Kidney glomerular epithelial cell (primary cell): Measurements from ENCODE around the gene MED8.

ENCODE experiments used
- DNase-seq: peaks from one replicate; lab custom pipeline; 2025; lab: John Stamatoyannopoulos, UW

The MED8 gene

GRCh38 chr1:43358746-43359693 is 30.6 kb downstream of the MED8 start, which contains the start of gene CDC20:
Gene CDC20, plus strand, starts transcription at chr1:43358981. Its CDS starts 235 bp downstream, at chr1:43359216.
- peak; percentile 97 for DNase-seq

- DNase-seq: peak; percentile 47
These were observed 31.4 kb downstream of the MED8 start for GRCh38 chr1:43358121-43358745.

GRCh38 chr1:43357251-43357650 is 32.3 kb downstream of the MED8 start:
- no peak for DNase-seq

- no peak for DNase-seq
These were observed 34.7 kb downstream of the MED8 start for GRCh38 chr1:43354936-43355335.

GRCh38 chr1:43354471-43354870 is 35.1 kb downstream of the MED8 start:
- no peak for DNase-seq

GRCh38 chr1:43352881-43353280 is 36.7 kb downstream of the MED8 start:
- DNase-seq: no peak

- DNase-seq: no peak
These were observed 37.3 kb downstream of the MED8 start for GRCh38 chr1:43352351-43352705.

GRCh38 chr1:43351421-43352350 is 37.9 kb downstream of the MED8 start:
- no peak for DNase-seq

- DNase-seq: no peak
These were observed 38.6 kb downstream of the MED8 start for GRCh38 chr1:43350976-43351375.

- peak; percentile 31 for DNase-seq
These were observed 39.9 kb downstream of the MED8 start for GRCh38 chr1:43349594-43350306.

- peak; percentile 63 for DNase-seq
These were observed 40.6 kb downstream of the MED8 start for GRCh38 chr1:43348809-43349593.

GRCh38 chr1:43348343-43348808 is 41.2 kb downstream of the MED8 start:
- DNase-seq: no peak

GRCh38 chr1:43346636-43347035 is 43.0 kb downstream of the MED8 start:
- no peak for DNase-seq

GRCh38 chr1:43345120-43345519 is 44.5 kb downstream of the MED8 start:
- no peak for DNase-seq

- no peak for DNase-seq
These were observed 45.2 kb downstream of the MED8 start for GRCh38 chr1:43344267-43344850.

GRCh38 chr1:43340559-43340958 is 49.0 kb downstream of the MED8 start:
- no peak for DNase-seq

GRCh38 chr1:43339584-43340232 is 49.9 kb downstream of the MED8 start:
- no peak for DNase-seq

GRCh38 chr1:43338001-43338400 is 51.6 kb downstream of the MED8 start:
- no peak for DNase-seq

GRCh38 chr1:43337588-43337987 is 52.0 kb downstream of the MED8 start, which contains the start of gene MPL:
Gene MPL, plus strand, starts transcription at chr1:43337818. Its CDS starts 31 bp downstream, at chr1:43337849.
- DNase-seq: no peak
